Ovary (tissue), 9 donors: ENCODE results near the gene DOP1A. TPM values are rescaled to one million over a fixed set of nuclear protein-coding genes. Genes with fewer than 3 reads are reported as not detected.

Experiments used
- DNase-seq, 5 donors: peaks; one replicate each; pipeline ENCODE4 v3.0.0-alpha.2; 2019 to 2020
- H3K27ac ChIP-seq, 2 donors: fragments of 200-600 bp; one replicate each; pipeline versions ENCODE4 v1.5.1 to v1.8.0; 2019 to 2022
- H3K27me3 ChIP-seq: fragments of 200-600 bp; one replicate; pipeline ENCODE4 v1.8.0; 2022
- H3K36me3 ChIP-seq: fragments of 200-600 bp; sonication (generic); one replicate; pipeline ENCODE4 v1.5.1; 2019
- H3K4me1 ChIP-seq: one replicate; pipeline ENCODE4 v1.8.1; 2013; ENCODE audit warnings: mild to moderate bottlenecking, moderate library complexity; ENCODE audit not compliant: insufficient read depth
- H3K4me3 ChIP-seq: fragments of 200-600 bp; sonication (generic); one replicate; pipeline ENCODE4 v1.5.1; 2017
- H3K9me3 ChIP-seq, 2 donors: fragments of 200-600 bp in 1 of 2; sonication (generic) in 1 of 2; one replicate each; pipeline versions ENCODE4 v1.5.1 to v1.8.1; 2013 to 2019; ENCODE audit warnings: mild to moderate bottlenecking in 1 of 2, moderate library complexity in 1 of 2
- EP300 ChIP-seq: sonication (generic); formaldehyde crosslinking; IDR thresholded peaks from one replicate; pipeline ENCODE4 v1.6.1; 2017; ENCODE audit warnings: antibody characterized with exemption
- POLR2A ChIP-seq: fragments of 450-650 bp; IDR thresholded peaks from one replicate; pipeline ENCODE4 v1.6.1; 2017; ENCODE audit warnings: antibody characterized with exemption, mild to moderate bottlenecking, moderate library complexity
- WGBS, 3 donors: extraction: QIAGEN DNeasy Blood & Tissue Kit in 1 of 3; methylation state at CpG; one replicate each; pipeline versions ENCODE4 v1.1.5 to v1.1.7; 2013 to 2017; 5-methylcytosine and 5-hydroxymethylcytosine counted together
- intact Hi-C, 4 donors: fragments of 100-400 bp; cut with DNase I; formaldehyde crosslinking; loops; one replicate each; pipeline versions ENCODE4 v1.11.0 to v1.15.1; 2022 to 2023
- polyA plus RNA-seq, 2 donors: library from polyadenylated mRNA; stranded (reverse); fragments of 200-250 nt in 1 of 2; fragments of 350-450 nt in 1 of 2; fragmentation: Illumina TruSeq in 1 of 2; extraction: RNeasy Lipid Tissue Mini Kit (QIAGEN cat#74804) in 1 of 2; gene quantifications; one replicate each; pipeline ENCODE4 v1.2.3, GENCODE V29; 2013 to 2014
- total RNA-seq, 7 donors: library from RNA; depleted of rRNA in 2 of 7; stranded (reverse); fragments of >200 nt in 2 of 7; fragmentation: NEBNext Ultra II Directional in 3 of 7; extraction: Animal tissue kit (Norgen Biotek cat#: 25700) in 3 of 7; gene quantifications; one replicate each; pipeline versions ENCODE4 v1.1.0 to v1.2.4, GENCODE V29; 2016 to 2023
- TF ChIP-seq, protein P1 (sequence below), 3 donors: fragments of 450-650 bp in 2 of 3; fragments of 200-600 bp in 1 of 3; IDR thresholded peaks; one replicate each; pipeline versions ENCODE4 v1.5.1 to v1.8.0; 2016 to 2022; ENCODE audit warnings: antibody characterized with exemption in 3 of 3, mild to moderate bottlenecking in 1 of 3
- donor health status: DM: no; HTN: no; CAD: no; lungs with moderate emphysema.
- donor health status: DM: no; HTN: no; CAD: no.
- donor health status: Bipolar disorder and iron deficiency.
- donor health status: DM: yes; HTN: yes; CAD: no.
- donor health status: DM: no; HTN: no; CAD: no.
- donor health status: DM: yes; HTN: yes; CAD: no.

Gene DOP1A
- total and polyA plus RNA-seq, 9 donors = 7.8 to 32.9 (median 26.6) TPM

DNA sequence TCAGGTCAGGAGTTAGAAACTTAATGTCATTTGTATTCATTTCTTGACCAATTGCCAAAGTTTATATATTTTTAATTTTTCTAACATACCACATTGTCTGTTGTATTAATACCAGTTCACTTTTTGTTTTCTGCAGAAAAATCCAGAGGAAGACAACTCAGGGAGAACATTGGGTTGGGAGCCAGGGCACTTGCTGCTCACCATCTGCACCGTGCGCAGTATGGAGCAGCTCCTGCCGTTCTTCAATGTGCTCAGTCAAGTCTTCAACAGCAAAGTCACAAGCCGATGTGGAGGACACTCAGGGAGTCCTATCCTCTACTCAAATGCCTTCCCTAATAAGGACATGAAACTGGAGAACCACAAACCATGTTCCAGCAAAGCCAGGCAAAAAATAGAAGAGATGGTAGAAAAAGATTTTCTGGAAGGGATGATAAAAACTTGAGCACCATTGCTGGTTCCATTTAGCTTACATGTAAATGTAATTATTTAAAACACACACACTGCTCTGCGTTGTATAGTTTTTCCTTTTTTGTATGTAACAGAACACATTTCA is 100.3 kb downstream of the DOP1A start:
- no peaks in the 10 kb centered on the region for H3K27me3 ChIP-seq
- no peaks in the 10 kb centered on the region for H3K9me3 ChIP-seq
- no peak overlapping the region for H3K4me3 ChIP-seq
- WGBS, 3 donors = 95 to 96% (median 96%) methylated on average over 5 of the region's 5 CpGs
- no peak for DNase-seq
- intact Hi-C loops = no loop called here
- H3K27ac ChIP-seq = no peak overlapping the region
- no peaks in the 10 kb centered on the region for H3K4me1 ChIP-seq
- TF ChIP-seq EP300 = no peak
- TF ChIP-seq, protein P1, sequence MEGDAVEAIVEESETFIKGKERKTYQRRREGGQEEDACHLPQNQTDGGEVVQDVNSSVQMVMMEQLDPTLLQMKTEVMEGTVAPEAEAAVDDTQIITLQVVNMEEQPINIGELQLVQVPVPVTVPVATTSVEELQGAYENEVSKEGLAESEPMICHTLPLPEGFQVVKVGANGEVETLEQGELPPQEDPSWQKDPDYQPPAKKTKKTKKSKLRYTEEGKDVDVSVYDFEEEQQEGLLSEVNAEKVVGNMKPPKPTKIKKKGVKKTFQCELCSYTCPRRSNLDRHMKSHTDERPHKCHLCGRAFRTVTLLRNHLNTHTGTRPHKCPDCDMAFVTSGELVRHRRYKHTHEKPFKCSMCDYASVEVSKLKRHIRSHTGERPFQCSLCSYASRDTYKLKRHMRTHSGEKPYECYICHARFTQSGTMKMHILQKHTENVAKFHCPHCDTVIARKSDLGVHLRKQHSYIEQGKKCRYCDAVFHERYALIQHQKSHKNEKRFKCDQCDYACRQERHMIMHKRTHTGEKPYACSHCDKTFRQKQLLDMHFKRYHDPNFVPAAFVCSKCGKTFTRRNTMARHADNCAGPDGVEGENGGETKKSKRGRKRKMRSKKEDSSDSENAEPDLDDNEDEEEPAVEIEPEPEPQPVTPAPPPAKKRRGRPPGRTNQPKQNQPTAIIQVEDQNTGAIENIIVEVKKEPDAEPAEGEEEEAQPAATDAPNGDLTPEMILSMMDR (IDR thresholded peaks at IDR 0.05) = no peak
- no peak for TF ChIP-seq POLR2A
- H3K36me3 ChIP-seq = no peaks in the 10 kb centered on the region

- TF ChIP-seq, protein P1 (IDR thresholded peaks at IDR 0.05) = no peak
- TF ChIP-seq EP300 (no peak), POLR2A (no peak)
- no peaks in the 10 kb centered on the region for H3K4me1 ChIP-seq
- no peaks in the 10 kb centered on the region for H3K9me3 ChIP-seq
- H3K36me3 ChIP-seq = no peaks in the 10 kb centered on the region
- no peak overlapping the region for H3K27ac ChIP-seq
- DNase-seq = no peak
- 87 to 94% (median 90%) methylated on average over 1 of the region's 1 CpG for WGBS, 3 donors
- H3K4me3 ChIP-seq = no peak overlapping the region
- intact Hi-C loops = no loop called here
- no peaks in the 10 kb centered on the region for H3K27me3 ChIP-seq
Observed at GRCh38 chr6:83168556-83168955, 101.1 kb downstream of the DOP1A start.

DNA sequence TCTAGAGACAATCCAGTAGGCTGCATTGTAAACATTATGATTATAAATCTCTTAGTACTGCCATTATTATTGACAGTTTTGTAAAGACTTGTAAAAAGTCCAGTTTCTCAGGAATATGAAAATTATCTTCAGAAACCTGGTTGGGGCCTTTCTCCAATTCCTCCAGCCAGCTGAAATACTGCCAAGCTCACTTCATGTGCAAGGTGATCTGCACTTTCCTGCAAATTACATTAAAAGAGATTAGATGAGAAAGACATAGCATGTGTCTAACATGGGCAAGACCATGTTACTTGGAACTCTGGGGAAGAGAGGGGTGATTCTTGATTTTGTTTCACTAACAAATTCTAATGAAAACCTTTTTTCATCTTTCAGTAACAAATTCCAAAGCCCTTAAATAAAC is 101.6 kb downstream of the DOP1A start:
- no peaks in the 10 kb centered on the region for H3K4me1 ChIP-seq
- intact Hi-C loops = no loop called here
- H3K27ac ChIP-seq = no peak overlapping the region
- no peak overlapping the region for H3K4me3 ChIP-seq
- H3K36me3 ChIP-seq = no peaks in the 10 kb centered on the region
- no peak for TF ChIP-seq EP300
- no peak for TF ChIP-seq POLR2A
- TF ChIP-seq, protein P1 (IDR thresholded peaks at IDR 0.05) = no peak
- no peaks in the 10 kb centered on the region for H3K9me3 ChIP-seq
- no peaks in the 10 kb centered on the region for H3K27me3 ChIP-seq
- DNase-seq = no peak

DNA sequence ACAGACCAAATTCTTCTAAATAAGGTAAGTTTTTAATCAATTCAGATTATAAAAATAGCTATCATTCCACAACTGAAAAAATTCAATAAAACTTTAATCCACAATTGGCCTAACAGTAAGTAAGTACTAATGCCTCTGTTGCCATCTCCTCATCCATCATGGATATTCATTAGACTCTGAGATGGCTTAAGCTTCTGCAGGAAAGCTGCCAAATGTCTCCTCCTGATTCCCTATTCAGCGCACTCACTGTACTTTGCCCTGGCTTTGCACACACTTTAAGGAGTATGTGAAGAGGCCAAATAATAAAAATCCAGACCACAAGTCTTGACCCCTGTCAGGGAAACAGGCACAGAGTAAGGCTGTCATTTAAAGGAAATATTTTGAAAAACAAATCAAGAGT is 102.0 kb downstream of the DOP1A start:
- H3K36me3 ChIP-seq = no peaks in the 10 kb centered on the region
- DNase-seq = no peak
- intact Hi-C loops = no loop called here
- H3K27me3 ChIP-seq = no peaks in the 10 kb centered on the region
- no peaks in the 10 kb centered on the region for H3K9me3 ChIP-seq
- TF ChIP-seq, protein P1 (IDR thresholded peaks at IDR 0.05) = no peak
- TF ChIP-seq POLR2A = no peak
- TF ChIP-seq EP300 = no peak
- H3K4me3 ChIP-seq = no peak overlapping the region
- H3K4me1 ChIP-seq = no peaks in the 10 kb centered on the region
- WGBS, 3 donors = 22 to 37% (median 27%) methylated on average over 1 of the region's 1 CpG
- no peak overlapping the region for H3K27ac ChIP-seq
